K562 (cell line): ENCODE measurements around the gene ERAS.

ENCODE experiments used
- FOS ChIP-seq: IDR thresholded peaks from 3 replicates; pipeline ENCODE4 v1.6.1; 2011; ENCODE audit not compliant: insufficient read length; ENCODE audit errors: extremely low read depth
- KLF6 ChIP-seq: fragments of 250-450 bp; sonication (Bioruptor Pico); IDR thresholded peaks from 2 replicates; pipeline ENCODE4 v1.4.0; 2020; ENCODE audit warnings: mild to moderate bottlenecking, moderate library complexity, borderline replicate concordance
- SRSF1 ChIP-seq: fragments of 200-400 bp; formaldehyde crosslinking; IDR thresholded peaks from 2 replicates; pipeline ENCODE4 v1.6.1; 2017; ENCODE audit warnings: mild to moderate bottlenecking, low read depth, low read length, moderate library complexity
- TOE1 ChIP-seq, 2 experiments: fragments of 450-650 bp in 1 of 2; sonication (generic) in 1 of 2; formaldehyde crosslinking in 1 of 2; IDR thresholded peaks; 2 replicates each; pipeline versions ENCODE4 v1.7.1 to v1.8.0; 2016 to 2022; ENCODE audit warnings: borderline replicate concordance in 2 of 2, mild to moderate bottlenecking in 2 of 2, antibody characterized with exemption in 1 of 2, inconsistent platforms in 1 of 2, low read depth in 1 of 2, missing genetic modification reagents in 1 of 2, moderate library complexity in 1 of 2
- TF ChIP-seq, protein P1 (sequence below): IDR thresholded peaks from 2 replicates; pipeline ENCODE4 v1.6.1; 2016; ENCODE audit warnings: missing genetic modification characterization, missing compliant biosample characterization
- TF ChIP-seq, protein P2 (sequence below): fragments of 250-450 bp; sonication (Bioruptor Pico); IDR thresholded peaks from 2 replicates; pipeline ENCODE4 v1.8.0; 2021; ENCODE audit warnings: moderate library complexity, mild to moderate bottlenecking, inconsistent platforms

- no peak for TF ChIP-seq SRSF1
- TF ChIP-seq, protein P1, sequence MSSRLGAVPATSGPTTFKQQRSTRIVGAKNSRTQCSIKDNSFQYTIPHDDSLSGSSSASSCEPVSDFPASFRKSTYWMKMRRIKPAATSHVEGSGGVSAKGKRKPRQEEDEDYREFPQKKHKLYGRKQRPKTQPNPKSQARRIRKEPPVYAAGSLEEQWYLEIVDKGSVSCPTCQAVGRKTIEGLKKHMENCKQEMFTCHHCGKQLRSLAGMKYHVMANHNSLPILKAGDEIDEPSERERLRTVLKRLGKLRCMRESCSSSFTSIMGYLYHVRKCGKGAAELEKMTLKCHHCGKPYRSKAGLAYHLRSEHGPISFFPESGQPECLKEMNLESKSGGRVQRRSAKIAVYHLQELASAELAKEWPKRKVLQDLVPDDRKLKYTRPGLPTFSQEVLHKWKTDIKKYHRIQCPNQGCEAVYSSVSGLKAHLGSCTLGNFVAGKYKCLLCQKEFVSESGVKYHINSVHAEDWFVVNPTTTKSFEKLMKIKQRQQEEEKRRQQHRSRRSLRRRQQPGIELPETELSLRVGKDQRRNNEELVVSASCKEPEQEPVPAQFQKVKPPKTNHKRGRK: no peak
- no peak for TF ChIP-seq TOE1 (IDR thresholded peaks at IDR 0.05; ENCODE audit: borderline replicate concordance)
- TF ChIP-seq TOE1 (CRISPR knock-in tag; IDR thresholded peaks at IDR 0.05; ENCODE audit: borderline replicate concordance, low read depth): no peak
- TF ChIP-seq, protein P2, sequence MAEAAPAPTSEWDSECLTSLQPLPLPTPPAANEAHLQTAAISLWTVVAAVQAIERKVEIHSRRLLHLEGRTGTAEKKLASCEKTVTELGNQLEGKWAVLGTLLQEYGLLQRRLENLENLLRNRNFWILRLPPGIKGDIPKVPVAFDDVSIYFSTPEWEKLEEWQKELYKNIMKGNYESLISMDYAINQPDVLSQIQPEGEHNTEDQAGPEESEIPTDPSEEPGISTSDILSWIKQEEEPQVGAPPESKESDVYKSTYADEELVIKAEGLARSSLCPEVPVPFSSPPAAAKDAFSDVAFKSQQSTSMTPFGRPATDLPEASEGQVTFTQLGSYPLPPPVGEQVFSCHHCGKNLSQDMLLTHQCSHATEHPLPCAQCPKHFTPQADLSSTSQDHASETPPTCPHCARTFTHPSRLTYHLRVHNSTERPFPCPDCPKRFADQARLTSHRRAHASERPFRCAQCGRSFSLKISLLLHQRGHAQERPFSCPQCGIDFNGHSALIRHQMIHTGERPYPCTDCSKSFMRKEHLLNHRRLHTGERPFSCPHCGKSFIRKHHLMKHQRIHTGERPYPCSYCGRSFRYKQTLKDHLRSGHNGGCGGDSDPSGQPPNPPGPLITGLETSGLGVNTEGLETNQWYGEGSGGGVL (CRISPR knock-in tag): no peak
- TF ChIP-seq FOS: no peak
- TF ChIP-seq KLF6: no peak
These were observed 11.0 kb upstream of the ERAS start for GRCh38 chrX:48815266-48815665.
